SU-DHL-6 (cell line): ENCODE results near the gene S100A9.

ENCODE experiments used
- EZH2phosphoT487 ChIP-seq: fragments of 200-600 bp; sonication (generic), shearing (Covaris generic); conservative IDR thresholded peaks from 2 replicates; pipeline ENCODE4 v1.6.1; 2018; ENCODE audit warnings: mild to moderate bottlenecking, antibody characterized with exemption, low read length, moderate library complexity, mixed read lengths
- TF ChIP-seq, protein P1 (sequence below): fragments of 200-600 bp; sonication (generic); IDR thresholded peaks from one replicate; pipeline ENCODE4 v1.5.1; 2017; ENCODE audit warnings: antibody characterized with exemption, mild to moderate bottlenecking, low read length, moderate library complexity; ENCODE audit not compliant: insufficient read depth, poor library complexity, severe bottlenecking

GRCh38 chr1:153344718-153345025, 13.0 kb upstream of the S100A9 start:
- TF ChIP-seq, protein P1, sequence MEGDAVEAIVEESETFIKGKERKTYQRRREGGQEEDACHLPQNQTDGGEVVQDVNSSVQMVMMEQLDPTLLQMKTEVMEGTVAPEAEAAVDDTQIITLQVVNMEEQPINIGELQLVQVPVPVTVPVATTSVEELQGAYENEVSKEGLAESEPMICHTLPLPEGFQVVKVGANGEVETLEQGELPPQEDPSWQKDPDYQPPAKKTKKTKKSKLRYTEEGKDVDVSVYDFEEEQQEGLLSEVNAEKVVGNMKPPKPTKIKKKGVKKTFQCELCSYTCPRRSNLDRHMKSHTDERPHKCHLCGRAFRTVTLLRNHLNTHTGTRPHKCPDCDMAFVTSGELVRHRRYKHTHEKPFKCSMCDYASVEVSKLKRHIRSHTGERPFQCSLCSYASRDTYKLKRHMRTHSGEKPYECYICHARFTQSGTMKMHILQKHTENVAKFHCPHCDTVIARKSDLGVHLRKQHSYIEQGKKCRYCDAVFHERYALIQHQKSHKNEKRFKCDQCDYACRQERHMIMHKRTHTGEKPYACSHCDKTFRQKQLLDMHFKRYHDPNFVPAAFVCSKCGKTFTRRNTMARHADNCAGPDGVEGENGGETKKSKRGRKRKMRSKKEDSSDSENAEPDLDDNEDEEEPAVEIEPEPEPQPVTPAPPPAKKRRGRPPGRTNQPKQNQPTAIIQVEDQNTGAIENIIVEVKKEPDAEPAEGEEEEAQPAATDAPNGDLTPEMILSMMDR = no peak
- TF ChIP-seq EZH2phosphoT487 = no peak
